ENCODE data around the gene SMURF2.

DNA sequence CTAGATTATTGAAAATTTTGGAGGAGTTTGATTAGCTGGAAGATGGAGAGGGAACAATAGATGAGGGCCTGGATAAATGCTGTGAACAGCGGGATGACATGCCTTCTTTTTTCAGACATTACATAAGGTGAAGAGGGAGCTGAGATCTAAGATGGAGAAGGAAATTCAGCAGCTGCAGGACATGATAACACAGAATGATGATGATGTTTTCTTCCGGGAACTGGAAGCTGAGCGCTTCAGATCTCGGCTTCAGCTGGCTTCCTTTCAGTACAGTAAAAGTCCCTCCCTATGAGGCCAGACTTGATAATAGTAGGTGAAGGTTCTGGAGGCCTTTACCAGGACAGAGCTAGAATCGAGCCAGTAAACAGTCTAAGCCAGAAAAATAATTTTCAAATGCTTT, 124.6 kb downstream of the SMURF2 start:
- TF ChIP-seq, protein P1, sequence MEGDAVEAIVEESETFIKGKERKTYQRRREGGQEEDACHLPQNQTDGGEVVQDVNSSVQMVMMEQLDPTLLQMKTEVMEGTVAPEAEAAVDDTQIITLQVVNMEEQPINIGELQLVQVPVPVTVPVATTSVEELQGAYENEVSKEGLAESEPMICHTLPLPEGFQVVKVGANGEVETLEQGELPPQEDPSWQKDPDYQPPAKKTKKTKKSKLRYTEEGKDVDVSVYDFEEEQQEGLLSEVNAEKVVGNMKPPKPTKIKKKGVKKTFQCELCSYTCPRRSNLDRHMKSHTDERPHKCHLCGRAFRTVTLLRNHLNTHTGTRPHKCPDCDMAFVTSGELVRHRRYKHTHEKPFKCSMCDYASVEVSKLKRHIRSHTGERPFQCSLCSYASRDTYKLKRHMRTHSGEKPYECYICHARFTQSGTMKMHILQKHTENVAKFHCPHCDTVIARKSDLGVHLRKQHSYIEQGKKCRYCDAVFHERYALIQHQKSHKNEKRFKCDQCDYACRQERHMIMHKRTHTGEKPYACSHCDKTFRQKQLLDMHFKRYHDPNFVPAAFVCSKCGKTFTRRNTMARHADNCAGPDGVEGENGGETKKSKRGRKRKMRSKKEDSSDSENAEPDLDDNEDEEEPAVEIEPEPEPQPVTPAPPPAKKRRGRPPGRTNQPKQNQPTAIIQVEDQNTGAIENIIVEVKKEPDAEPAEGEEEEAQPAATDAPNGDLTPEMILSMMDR (conservative IDR thresholded peaks at IDR 0.05; ENCODE audit: low read depth, low read length) = no peak
- TF ChIP-seq, protein P2, sequence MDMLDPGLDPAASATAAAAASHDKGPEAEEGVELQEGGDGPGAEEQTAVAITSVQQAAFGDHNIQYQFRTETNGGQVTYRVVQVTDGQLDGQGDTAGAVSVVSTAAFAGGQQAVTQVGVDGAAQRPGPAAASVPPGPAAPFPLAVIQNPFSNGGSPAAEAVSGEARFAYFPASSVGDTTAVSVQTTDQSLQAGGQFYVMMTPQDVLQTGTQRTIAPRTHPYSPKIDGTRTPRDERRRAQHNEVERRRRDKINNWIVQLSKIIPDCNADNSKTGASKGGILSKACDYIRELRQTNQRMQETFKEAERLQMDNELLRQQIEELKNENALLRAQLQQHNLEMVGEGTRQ (IDR thresholded peaks at IDR 0.05; ENCODE audit: low read depth, low read length) = no peak
- no peak for TF ChIP-seq MAZ (IDR thresholded peaks at IDR 0.05; ENCODE audit: borderline replicate concordance, low read depth, low read length)
- TF ChIP-seq POLR2A (IDR thresholded peaks at IDR 0.05; ENCODE audit: low read depth, low read length) = no peak
- TF ChIP-seq FOS (IDR thresholded peaks at IDR 0.05; ENCODE audit: low read depth, low read length) = no peak
- TF ChIP-seq, protein P3, sequence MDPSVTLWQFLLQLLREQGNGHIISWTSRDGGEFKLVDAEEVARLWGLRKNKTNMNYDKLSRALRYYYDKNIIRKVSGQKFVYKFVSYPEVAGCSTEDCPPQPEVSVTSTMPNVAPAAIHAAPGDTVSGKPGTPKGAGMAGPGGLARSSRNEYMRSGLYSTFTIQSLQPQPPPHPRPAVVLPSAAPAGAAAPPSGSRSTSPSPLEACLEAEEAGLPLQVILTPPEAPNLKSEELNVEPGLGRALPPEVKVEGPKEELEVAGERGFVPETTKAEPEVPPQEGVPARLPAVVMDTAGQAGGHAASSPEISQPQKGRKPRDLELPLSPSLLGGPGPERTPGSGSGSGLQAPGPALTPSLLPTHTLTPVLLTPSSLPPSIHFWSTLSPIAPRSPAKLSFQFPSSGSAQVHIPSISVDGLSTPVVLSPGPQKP (IDR thresholded peaks at IDR 0.05; ENCODE audit: borderline replicate concordance, low read depth, low read length) = no peak
- TF ChIP-seq RFX5 (IDR thresholded peaks at IDR 0.05; ENCODE audit: low read depth, low read length) = no peak
- no peak for TF ChIP-seq RCOR1 (IDR thresholded peaks at IDR 0.05; ENCODE audit: insufficient replicate concordance, low read length)
- TF ChIP-seq CHD1 (IDR thresholded peaks at IDR 0.05; ENCODE audit: low read depth, low read length) = no peak
- no peak for TF ChIP-seq RAD21 (IDR thresholded peaks at IDR 0.05; ENCODE audit: low read length)
- no peak for TF ChIP-seq SMC3 (IDR thresholded peaks at IDR 0.05; ENCODE audit: low read depth, low read length)
- TF ChIP-seq MAFK (IDR thresholded peaks at IDR 0.05; ENCODE audit: low read depth, low read length) = no peak
- no peak for TF ChIP-seq BHLHE40 (IDR thresholded peaks at IDR 0.05; ENCODE audit: low read depth, low read length)
- TF ChIP-seq CEBPB (IDR thresholded peaks at IDR 0.05; ENCODE audit: low read depth, low read length) = no peak

Measured in IMR-90 (cell line).